Breast epithelium (tissue), 3 donors: Measurements from ENCODE around the gene CNOT10.

Source experiments
- CTCF ChIP-seq, 3 donors: fragments of 450-650 bp; IDR thresholded peaks; one replicate each; pipeline ENCODE4 v1.5.1; 2016 to 2017; ENCODE audit warnings: antibody characterized with exemption in 3 of 3, mild to moderate bottlenecking in 3 of 3, moderate library complexity in 3 of 3
- POLR2A ChIP-seq: fragments of 450-650 bp; IDR thresholded peaks from one replicate; pipeline ENCODE4 v1.6.1; 2016; ENCODE audit warnings: antibody characterized with exemption, mild to moderate bottlenecking, moderate library complexity
- POLR2AphosphoS5 ChIP-seq, 3 donors: sonication (generic); formaldehyde crosslinking; IDR thresholded peaks; one replicate each; pipeline ENCODE4 v1.6.1; 2017; ENCODE audit warnings: antibody characterized with exemption in 3 of 3

- no peak for TF ChIP-seq POLR2AphosphoS5 (IDR thresholded peaks at IDR 0.05)
- TF ChIP-seq POLR2A: no peak
- TF ChIP-seq CTCF (IDR thresholded peaks at IDR 0.05): no peak
These were observed 49.8 kb downstream of the CNOT10 start for GRCh38 chr3:32734756-32735155.
